Measurements from ENCODE around the gene GDPD2.

Gene GDPD2

DNA sequence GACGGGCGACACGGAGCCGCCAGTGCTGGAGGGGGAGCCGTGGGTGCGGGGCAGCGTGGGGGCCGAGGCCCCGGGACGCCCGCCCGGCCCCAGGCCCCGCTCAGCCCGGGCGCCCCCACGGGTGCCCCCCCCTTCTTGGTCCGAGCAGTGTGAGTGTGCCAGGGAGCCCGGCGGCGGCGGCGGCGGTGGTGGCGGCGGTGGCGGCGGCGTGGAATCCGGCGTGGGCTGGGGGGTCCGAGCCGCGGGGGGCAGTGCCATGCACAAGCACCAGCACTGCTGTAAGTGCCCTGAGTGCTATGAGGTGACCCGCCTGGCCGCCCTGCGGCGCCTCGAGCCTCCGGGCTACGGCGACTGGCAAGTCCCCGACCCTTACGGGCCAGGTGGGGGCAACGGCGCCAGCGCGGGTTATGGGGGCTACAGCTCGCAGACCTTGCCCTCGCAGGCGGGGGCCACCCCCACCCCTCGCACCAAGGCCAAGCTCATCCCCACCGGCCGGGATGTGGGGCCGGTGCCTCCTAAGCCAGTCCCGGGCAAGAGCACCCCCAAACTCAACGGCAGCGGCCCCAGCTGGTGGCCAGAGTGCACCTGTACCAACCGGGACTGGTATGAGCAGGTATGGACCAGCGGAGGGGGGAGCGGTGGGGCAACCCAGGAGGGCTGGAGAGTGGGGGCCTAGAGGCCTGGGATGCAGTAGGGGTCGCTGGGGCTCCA lies 22.0 kb downstream of the GDPD2 start:
- in situ Hi-C loops (cut with HindIII; ENCODE audit: low pct_unique_long_range_greater_than_20kb, low sequenced_read_pairs): no loop called here
- TF ChIP-seq JUND (IDR thresholded peaks at IDR 0.05; ENCODE audit: low read depth): no peak

DNA sequence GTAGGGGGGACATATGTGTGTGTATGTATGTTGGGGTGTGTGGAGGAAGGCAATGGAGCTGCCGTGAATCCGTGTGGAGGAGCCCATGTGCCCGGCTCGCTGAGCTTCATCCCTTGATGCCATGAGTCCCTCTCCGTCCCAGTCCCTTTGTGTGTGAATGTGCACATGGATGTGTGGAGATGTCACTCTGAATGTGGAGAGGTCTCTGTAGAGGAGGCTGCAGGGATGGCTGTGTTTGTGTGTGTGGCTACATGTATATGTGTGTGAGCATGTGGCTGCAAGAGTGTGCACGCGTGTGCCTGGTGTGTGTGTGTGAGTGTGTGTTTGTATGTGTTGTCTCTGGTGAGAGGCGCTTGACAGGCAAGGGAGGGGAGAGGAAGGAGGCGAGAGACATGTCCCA lies 22.8 kb downstream of the GDPD2 start:
- in situ Hi-C loops (cut with HindIII; ENCODE audit: low pct_unique_long_range_greater_than_20kb, low sequenced_read_pairs): no loop called here
- no peak for TF ChIP-seq JUND (IDR thresholded peaks at IDR 0.05; ENCODE audit: low read depth)
- DNase-seq (ENCODE audit: low read depth in 1 of 2, low spot score in 1 of 2): no peak

More for the DNA sequence above, 22.0 kb downstream of the GDPD2 start:
- DNase-seq (ENCODE audit: low read depth in 1 of 2, low spot score in 1 of 2): no peak

DNA sequence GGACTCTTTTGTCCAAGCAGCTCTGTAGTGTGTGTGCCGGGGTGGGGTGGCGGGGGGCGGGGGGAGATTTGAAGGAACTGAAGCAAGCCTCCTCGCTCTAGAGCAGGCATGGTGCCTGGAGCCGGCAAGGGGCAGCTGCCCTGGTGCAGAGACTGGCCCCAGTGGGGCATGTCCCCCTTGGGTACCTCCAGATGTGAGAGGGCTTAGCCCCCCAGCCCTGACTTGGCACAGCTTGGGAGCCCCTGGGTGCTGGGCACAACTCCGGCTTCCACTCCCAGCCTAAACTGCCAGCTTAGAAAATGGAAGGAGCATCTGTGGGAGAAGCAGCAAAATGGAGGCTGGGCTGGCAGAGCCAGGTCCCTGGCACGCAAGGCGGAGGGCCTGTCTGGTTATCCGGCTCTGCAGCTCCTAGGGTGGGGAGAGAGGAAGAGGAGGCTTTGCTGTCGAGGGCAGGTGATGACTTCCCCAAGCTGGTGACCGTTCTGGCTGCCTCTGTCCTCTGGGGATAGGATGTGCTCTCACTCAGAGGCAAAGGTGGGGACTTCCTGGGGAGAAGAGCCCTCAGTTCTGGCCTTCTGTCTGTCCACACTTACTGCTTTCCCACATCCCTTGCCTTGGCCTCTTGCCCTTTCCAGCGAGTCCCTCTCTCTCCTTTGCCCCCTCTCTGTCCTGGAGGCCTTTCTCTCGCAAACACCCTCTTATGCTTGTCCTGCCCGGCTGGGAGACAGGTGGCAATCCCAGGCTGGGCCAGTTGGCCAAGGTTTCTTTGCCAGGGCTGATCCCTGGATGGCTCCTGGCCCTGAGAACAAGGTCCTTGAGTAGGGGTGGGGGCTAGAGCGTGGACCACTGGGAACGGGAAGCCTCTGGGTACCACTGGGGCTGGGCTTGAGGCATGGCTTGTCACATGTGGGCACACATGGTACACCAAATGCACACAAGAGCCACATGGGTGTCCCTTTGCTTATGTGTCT lies 23.6 kb downstream of the GDPD2 start:
- in situ Hi-C loops (cut with HindIII; ENCODE audit: low pct_unique_long_range_greater_than_20kb, low sequenced_read_pairs): no loop called here
- no peak for TF ChIP-seq JUND (IDR thresholded peaks at IDR 0.05; ENCODE audit: low read depth)
- DNase-seq (ENCODE audit: low read depth in 1 of 2, low spot score in 1 of 2): no peak

DNA sequence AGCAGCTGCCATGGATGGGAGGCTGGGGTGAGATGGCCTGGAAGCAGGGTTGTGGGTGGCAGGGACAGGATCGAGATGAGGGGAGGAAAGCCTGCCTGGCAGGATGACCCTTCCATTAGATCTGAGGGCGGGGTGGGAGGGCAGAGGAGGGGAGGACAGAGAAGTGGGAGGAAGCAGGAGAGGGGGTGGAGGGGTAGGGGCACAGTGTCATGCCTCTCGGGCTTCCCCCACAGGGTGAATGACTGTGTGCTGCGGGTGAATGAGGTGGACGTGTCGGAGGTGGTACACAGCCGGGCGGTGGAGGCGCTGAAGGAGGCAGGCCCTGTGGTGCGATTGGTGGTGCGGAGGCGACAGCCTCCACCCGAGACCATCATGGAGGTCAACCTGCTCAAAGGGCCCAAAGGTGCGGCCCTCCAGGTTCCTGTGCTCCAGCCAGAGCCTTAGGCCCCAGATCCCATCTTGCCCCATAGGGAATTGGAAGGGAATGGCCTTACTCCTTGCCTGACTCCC lies 26.4 kb downstream of the GDPD2 start:
- in situ Hi-C loops (cut with HindIII; ENCODE audit: low pct_unique_long_range_greater_than_20kb, low sequenced_read_pairs): no loop called here
- DNase-seq (ENCODE audit: low read depth in 1 of 2, low spot score in 1 of 2): no peak
- no peak for TF ChIP-seq JUND (IDR thresholded peaks at IDR 0.05; ENCODE audit: low read depth)

DNA sequence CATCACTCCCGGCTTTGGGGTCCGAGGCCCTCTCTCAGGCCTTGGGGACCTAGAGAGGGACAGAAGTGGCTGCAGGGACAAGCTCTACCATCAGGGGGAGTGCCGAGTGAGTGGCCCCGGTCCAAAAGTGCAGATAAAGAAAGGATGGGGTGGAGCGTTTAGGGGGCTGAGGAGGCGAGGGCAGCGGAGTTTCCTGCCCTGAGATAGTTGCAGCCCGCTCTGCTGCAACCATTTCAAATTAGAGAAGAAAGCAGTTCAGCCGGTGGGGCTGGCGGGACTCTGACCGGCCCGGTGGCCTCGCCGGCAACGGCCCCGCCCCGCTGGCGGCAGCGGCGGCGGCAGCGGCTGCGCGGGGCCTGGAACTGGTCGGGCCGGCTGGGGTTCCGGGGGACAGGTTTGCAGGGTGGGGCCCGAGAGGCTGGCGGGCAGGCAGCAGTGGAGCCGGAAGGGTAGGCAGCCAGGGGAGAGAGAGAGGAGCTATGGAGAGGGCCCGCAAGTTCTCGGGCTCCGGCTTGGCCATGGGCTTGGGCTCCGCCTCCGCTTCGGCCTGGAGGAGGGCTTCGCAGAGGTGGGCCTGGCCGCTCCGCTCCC lies 29.1 kb downstream of the GDPD2 start:
- DNase-seq (ENCODE audit: low read depth in 1 of 2, low spot score in 1 of 2): peak; percentile 39 to 57
- TF ChIP-seq JUND (IDR thresholded peaks at IDR 0.05; ENCODE audit: low read depth): no peak
- in situ Hi-C loops (cut with HindIII; ENCODE audit: low pct_unique_long_range_greater_than_20kb, low sequenced_read_pairs): no loop called here

DNA sequence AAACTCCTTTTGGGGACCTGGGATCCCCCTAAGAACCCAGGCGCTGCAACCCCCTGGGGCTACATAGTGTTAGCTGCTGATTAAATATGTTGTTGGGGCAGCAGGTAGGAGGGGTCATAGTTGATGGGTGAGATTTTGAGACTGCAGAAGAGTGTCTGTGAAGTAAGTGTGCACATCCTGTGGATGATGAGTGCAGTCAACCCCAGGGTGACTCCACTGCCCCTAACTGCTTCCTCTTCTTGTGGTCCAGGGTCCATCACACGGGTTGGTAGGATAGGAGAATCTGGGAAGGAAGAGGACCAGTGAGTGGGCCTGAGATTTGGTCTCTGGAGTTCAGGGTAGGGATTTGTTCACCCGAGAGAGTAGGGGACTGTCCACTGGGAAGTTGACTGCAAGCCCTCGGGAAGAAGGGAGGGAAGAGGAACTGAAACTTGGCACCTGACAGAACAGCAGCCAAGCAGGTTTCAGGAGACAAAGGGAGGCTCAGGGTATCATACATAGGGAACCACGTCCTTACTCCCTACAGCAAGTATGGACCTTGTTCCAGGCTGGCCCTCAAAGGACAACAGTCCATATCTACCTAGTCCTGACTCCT lies 30.0 kb downstream of the GDPD2 start:
- no peak for TF ChIP-seq JUND (IDR thresholded peaks at IDR 0.05; ENCODE audit: low read depth)
- DNase-seq (ENCODE audit: low read depth in 1 of 2, low spot score in 1 of 2): no peak
- in situ Hi-C loops (cut with HindIII; ENCODE audit: low pct_unique_long_range_greater_than_20kb, low sequenced_read_pairs): no loop called here

DNA sequence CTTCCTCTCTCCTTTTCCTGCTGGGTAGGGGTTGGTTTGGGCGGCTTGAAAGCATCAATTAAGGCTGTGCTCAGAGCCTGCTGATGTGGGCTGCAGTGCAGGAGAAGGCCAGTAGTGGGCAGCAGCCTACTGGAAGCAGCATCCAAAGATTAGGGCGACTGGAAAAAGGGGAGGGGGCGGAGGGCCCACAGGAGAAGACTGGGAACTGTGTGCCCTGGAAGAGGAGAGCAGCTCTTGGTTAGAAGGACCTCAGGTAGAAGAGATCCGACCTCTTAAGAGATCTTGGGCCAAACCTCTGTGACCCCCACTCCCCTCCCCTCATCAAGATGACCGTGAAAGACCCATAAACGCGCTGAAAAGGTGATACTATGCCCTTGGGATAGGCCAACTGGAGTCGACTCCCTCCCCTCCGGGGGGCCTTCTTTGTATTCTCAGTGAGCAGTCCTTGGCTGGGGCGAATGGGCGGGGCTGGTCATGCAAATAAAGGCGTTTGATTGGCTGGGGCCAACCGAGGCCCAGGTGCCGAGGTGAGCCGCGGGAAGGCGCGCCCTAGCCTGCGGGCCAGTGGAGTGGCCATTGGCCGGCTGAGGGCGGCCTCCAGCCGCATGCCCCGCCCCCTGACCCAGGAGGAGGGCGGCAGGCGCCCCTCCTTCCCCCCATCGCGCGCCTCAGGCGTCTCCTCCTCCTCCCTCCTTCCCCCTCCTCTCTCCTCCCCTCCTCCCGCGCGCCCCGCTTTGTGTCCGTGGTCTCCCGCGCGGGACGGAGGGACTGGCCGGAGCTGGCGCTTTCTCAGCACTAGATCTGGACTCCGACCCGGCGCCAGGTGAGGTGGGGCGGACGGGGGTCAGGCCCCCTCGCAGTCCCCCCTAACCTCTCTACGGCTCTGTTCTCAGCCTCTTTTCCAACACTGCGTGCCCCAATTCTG lies 31.6 kb downstream of the GDPD2 start:
- DNase-seq (ENCODE audit: low read depth in 1 of 2, low spot score in 1 of 2): peak; percentile 78 to 92
- in situ Hi-C loops (cut with HindIII; ENCODE audit: low pct_unique_long_range_greater_than_20kb, low sequenced_read_pairs): no loop called here
- TF ChIP-seq JUND (IDR thresholded peaks at IDR 0.05; ENCODE audit: low read depth): no peak

DNA sequence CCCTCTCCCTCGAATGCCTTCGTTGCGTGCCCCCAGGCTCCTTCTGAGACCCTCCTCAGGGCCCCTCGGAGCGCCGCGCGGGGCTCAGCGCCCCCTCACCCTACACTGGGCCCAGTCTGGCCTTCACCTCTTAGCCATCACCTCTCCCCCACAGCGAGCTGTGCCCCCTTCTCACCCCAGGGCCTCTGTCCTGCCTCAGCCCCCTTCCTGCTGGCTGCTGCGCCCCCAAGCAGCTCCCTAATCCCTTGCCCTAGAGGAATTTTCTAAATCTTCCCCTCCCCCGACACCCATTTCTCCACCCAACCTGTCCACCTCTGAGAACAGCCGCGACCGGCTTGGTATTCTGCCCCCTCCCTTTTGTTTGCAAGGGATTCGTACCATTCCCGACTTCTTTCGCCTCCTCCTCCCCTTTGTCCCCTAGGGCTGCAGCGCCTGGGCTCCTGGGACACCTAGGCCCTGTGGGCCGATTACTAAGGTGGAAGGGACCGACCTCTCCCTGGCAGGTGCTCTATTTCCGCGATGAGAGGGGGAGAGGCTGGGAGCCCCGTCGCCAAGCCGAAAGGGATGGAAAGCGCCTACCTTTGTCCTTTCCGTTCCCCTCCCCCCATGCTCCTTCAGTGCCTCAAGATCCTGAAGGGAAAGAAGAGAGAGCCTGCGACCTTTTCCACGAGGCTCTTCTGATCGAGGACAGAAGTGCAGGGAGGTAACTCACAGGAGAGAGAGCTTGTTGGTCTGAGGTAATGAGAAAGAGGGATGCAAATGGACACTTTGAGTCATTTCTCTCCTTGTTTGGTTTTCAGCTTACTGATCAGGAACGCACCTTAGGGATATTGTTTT lies 32.5 kb downstream of the GDPD2 start:
- no peak for TF ChIP-seq JUND (IDR thresholded peaks at IDR 0.05; ENCODE audit: low read depth)
- in situ Hi-C loops (cut with HindIII; ENCODE audit: low pct_unique_long_range_greater_than_20kb, low sequenced_read_pairs): no loop called here
- peak in 1 of 2 experiments; percentile 63 for DNase-seq (ENCODE audit: low read depth in 1 of 2, low spot score in 1 of 2)

DNA sequence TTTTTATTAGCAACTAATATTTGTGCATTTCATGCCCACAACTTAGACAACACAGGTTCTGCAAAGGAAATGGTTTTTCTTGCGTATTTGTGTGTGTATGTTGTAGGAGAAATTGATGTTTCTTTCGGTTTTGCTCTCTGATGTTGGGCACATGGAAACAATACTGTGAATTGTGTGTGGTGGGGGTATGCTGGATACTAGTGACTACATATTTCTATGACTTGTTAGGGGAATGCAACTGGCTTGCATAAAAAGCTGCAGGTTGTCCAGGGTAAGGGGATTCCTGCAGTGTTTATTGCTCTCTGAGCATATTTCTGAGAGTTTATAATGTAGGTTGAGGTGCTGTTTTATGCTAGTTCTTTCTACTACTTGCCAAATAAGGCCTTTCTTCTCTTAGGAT lies 33.1 kb downstream of the GDPD2 start:
- in situ Hi-C loops (cut with HindIII; ENCODE audit: low pct_unique_long_range_greater_than_20kb, low sequenced_read_pairs): no loop called here
- DNase-seq (ENCODE audit: low read depth in 1 of 2, low spot score in 1 of 2): no peak
- no peak for TF ChIP-seq JUND (IDR thresholded peaks at IDR 0.05; ENCODE audit: low read depth)

DNA sequence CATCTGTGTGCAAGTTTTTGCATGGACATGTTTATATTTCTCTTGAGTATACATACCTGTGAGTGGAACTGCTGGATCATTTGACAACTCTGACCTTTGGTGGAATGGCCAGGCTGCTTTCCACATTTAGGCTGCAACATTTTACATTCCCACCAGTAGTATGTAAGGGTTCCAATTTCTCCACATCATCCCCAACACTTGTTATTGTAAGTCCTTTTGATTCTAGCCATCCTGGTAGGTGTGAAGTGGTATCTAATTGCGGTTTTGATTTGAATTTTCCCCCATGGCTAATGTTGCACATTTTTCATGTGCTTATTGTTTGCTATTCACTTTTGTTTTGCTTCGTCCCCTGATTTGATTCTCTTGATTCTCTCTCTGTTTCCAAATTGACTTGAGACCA lies 37.9 kb downstream of the GDPD2 start:
- in situ Hi-C loops (cut with HindIII; ENCODE audit: low pct_unique_long_range_greater_than_20kb, low sequenced_read_pairs): no loop called here
- TF ChIP-seq JUND (IDR thresholded peaks at IDR 0.05; ENCODE audit: low read depth): no peak
- DNase-seq (ENCODE audit: low read depth in 1 of 2, low spot score in 1 of 2): no peak

DNA sequence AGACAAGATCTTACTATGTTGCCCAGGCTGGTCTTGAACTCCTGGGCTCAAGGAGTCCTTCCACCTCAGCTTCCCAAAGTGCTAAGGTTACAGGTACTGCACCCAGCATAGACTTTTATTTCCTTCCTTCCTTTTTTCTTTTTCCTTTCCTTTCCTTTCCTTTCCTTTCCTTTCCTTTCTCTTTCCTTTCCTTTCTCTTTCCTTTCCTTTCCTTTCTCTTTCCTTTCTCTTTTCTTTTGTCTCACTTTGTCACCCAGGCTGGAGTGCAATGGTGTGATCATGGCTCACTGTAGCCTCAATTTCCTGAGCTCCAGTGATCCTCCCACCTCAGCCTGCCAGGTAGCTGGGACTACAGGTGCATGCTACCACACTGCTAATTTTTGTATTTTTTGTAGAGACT lies 40.9 kb downstream of the GDPD2 start:
- no peak for TF ChIP-seq JUND (IDR thresholded peaks at IDR 0.05; ENCODE audit: low read depth)
- in situ Hi-C loops (cut with HindIII; ENCODE audit: low pct_unique_long_range_greater_than_20kb, low sequenced_read_pairs): no loop called here
- DNase-seq (ENCODE audit: low read depth in 1 of 2, low spot score in 1 of 2): no peak
